Osteoblast (primary cell): Measurements from ENCODE around the gene CABP1. TPM values are rescaled to one million over a fixed set of nuclear protein-coding genes. Genes with fewer than 3 reads are reported as not detected.

Experiments used
- DNase-seq: peaks from one replicate; pipeline ENCODE4 v3.0.0; 2011; ENCODE audit warnings: low spot score, mixed read lengths; ENCODE audit not compliant: insufficient read length; ENCODE audit errors: missing footprints
- H2AFZ ChIP-seq: 2 replicates; pipeline ENCODE4 v1.6.0; 2011; ENCODE audit warnings: mild to moderate bottlenecking, low read length
- H3K27ac ChIP-seq: 2 replicates; pipeline ENCODE4 v1.5.1; 2011; ENCODE audit warnings: mild to moderate bottlenecking, low read depth, low read length, moderate library complexity
- H3K27me3 ChIP-seq: 2 replicates; pipeline ENCODE4 v1.6.0; 2012; ENCODE audit warnings: mild to moderate bottlenecking, control low read depth, inconsistent platforms, low read length, moderate library complexity; ENCODE audit not compliant: insufficient read depth
- H3K36me3 ChIP-seq: 2 replicates; pipeline ENCODE4 v1.5.1; 2011; ENCODE audit warnings: mild to moderate bottlenecking, low read length, control low read depth, moderate library complexity; ENCODE audit not compliant: insufficient read depth
- H3K4me1 ChIP-seq: 2 replicates; pipeline ENCODE4 v1.5.1; 2011; ENCODE audit warnings: mild to moderate bottlenecking, low read length, control low read depth, moderate library complexity; ENCODE audit not compliant: insufficient read depth
- H3K4me2 ChIP-seq: 2 replicates; pipeline ENCODE4 v1.6.0; 2011; ENCODE audit warnings: mild to moderate bottlenecking, low read length; ENCODE audit not compliant: insufficient read depth
- H3K4me3 ChIP-seq: fragments of 200-600 bp; sonication (generic); 3 replicates; pipeline ENCODE4 v1.5.1; 2012; ENCODE audit warnings: mild to moderate bottlenecking, low read length, inconsistent platforms; ENCODE audit not compliant: insufficient read depth
- H3K79me2 ChIP-seq: 2 replicates; pipeline ENCODE4 v1.6.0; 2012; ENCODE audit warnings: mild to moderate bottlenecking, low read length, control low read depth, inconsistent platforms; ENCODE audit not compliant: insufficient read depth
- H3K9me3 ChIP-seq: 2 replicates; pipeline ENCODE4 v1.5.1; 2011; ENCODE audit warnings: low read depth, low read length, control low read depth
- H4K20me1 ChIP-seq: 2 replicates; pipeline ENCODE4 v1.6.0; 2012; ENCODE audit warnings: mild to moderate bottlenecking, low read length, control low read depth; ENCODE audit not compliant: insufficient read depth
- CTCF ChIP-seq: IDR thresholded peaks from 2 replicates; pipeline ENCODE4 v1.5.1; 2011; ENCODE audit warnings: mild to moderate bottlenecking, low read depth, low read length, moderate library complexity; ENCODE audit errors: extremely low read depth
- total RNA-seq: library from RNA; depleted of rRNA; stranded (reverse); fragments of >200 nt; gene quantifications from 2 replicates; pipeline ENCODE4 v1.2.3, GENCODE V29; 2012

The CABP1 gene
- not detected in 2 replicates for total RNA-seq

DNA sequence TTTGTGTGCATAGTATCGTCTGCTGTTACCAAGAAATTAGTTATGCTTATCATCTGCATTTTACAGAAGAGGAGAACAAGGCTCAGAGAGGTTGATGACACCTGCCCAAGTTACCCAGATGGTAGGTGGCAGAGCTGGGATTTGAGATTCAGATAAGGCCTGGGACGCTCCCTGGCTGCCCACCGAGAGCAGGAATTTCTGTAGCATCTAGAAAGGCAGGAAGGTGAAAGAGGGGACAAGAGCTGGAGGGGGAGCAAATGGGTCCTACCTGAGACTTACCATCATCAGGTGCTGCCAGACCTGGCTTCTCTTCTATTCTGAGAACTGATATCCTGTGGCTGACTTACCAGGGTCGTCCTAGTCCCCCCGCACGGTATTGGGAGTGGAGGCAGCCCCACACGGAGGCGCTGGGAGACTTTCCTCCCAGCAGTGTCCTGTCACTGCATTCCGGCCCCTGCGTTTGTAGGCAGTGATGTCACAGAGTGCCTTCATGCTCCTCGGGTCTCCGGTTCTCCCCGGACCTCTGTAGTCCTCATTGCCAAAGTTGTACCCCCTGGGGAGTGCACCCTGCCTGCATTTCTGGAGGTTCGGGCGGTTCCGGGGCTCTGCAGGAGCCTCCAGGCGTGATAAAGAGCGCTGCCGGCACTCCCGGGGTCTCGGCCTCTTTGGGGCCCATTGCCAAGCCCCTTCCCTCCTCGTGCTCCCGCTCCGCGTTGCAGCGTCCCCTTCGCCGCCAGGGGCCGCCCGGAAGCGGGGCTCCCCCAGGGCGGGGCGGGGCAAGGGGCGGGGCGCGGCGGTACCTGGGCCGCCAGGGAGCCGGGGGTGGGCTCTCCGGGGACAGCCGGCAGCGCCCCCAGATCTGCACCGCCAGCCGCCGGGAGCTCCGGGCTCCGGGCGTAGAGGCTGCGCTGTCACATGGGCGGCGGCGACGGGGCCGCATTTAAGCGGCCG lies at the start of gene CABP1:
TSS of gene CABP1 (plus strand) at position 856 of the 951 bp plus-strand sequence. CDS start at position 916, 60 bp downstream.
- H3K9me3 ChIP-seq = no peaks in the 10 kb centered on the region
- DNase-seq = no peak
- no peak within 1 kb of the TSS for H3K4me2 ChIP-seq
- H3K27ac ChIP-seq = no peak within 1 kb of the TSS
- no peaks in the 10 kb centered on the region for H3K4me1 ChIP-seq
- no peak within 1 kb of the TSS for H3K4me3 ChIP-seq
- no peak within 1 kb of the TSS for H2AFZ ChIP-seq
- no peak for TF ChIP-seq CTCF
- peaks cover 49% of the 10 kb centered on the region for H3K27me3 ChIP-seq
- H4K20me1 ChIP-seq = peaks cover 9% of the 10 kb centered on the region
- no peaks in the 10 kb centered on the region for H3K36me3 ChIP-seq
- H3K79me2 ChIP-seq = no peaks in the 10 kb centered on the region

DNA sequence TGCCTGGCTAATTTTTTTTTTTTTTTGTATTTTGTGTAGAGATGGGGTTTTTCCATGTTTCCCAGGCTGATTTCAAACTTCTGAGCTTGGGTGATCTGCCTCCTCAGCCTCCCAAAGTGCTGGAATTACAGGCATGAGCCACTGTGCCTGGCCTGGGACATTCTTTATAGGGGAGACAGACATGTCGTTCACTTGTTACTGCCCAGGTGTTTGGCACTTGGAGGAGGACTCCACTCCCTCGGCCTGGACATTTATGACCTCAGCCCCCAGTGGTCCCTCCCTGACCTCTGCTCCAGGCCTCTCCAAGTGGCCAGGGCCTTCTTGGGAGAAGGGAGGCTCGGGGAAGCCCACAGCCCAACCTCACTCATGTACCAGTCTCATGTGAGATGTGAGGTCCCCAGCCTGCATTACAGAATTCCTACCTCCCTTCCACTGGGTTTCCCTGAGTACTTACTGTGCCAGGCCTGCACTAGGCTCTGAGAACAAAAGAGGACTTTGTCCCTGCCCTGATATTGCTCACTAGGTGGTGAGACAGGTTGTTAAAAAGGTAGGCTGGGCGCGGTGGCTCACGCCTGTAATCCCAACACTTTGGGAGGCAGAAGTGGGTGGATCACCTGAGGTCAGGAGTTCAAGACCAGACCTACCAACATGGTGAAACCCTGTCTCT lies 49.6 kb upstream of the CABP1 start:
- no peaks in the 10 kb centered on the region for H3K27me3 ChIP-seq
- no peaks in the 10 kb centered on the region for H3K9me3 ChIP-seq
- DNase-seq = no peak
- no peaks in the 10 kb centered on the region for H3K36me3 ChIP-seq
- H3K4me1 ChIP-seq = no peaks in the 10 kb centered on the region
- TF ChIP-seq CTCF = no peak
- H3K4me2 ChIP-seq = no peak overlapping the region
- H3K27ac ChIP-seq = no peak overlapping the region
- H4K20me1 ChIP-seq = no peaks in the 10 kb centered on the region
- no peak overlapping the region for H3K4me3 ChIP-seq
- no peak overlapping the region for H2AFZ ChIP-seq
- no peaks in the 10 kb centered on the region for H3K79me2 ChIP-seq

DNA sequence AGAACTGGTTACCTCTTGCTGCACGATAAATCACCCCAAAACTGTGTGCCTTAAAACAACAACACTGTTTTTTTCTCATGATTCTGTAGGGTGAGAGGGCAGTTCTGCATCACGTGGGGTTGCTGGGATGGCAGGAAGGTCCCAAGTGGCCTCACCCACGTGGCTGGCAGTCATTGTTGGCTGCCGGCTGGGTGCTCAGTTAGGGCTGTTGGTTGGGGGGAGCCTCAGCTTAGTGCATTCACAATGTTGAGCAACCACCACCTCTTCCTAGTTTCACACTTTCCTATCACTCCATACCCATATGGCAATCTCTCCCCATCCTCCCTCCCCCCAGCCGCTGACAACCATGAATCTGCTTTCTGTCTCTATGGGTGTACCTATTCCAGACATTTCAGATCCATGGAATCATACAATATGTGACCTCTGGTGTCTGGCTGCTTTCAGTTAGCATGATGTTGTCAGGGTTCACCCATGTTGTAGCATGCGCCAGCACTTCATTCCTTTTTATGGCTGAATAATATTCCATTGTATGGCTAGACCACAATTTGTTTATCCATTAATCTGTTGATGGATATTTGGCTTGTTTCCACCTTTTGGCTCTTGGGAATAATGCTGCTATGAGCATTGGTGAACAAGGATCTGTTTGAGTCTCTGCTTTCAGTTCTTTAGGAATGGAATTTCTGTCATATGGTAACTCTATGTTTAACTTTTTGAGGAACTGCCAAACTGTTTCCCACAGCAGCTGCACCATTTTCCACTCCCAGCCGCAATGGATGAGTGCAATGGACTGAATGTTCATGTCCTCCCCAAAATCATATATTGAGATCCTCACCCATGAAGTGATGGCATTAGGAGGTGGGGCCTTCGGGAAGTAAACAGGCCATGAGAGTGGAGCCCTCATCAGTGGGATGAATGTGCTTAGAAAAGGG lies 48.0 kb upstream of the CABP1 start:
- Histone ChIP-seq H3K27ac (no peak overlapping the region), H3K27me3 (no peaks in the 10 kb centered on the region), H3K79me2 (no peaks in the 10 kb centered on the region), H3K4me1 (no peaks in the 10 kb centered on the region), H3K9me3 (no peaks in the 10 kb centered on the region), H3K4me2 (no peak overlapping the region), H4K20me1 (no peaks in the 10 kb centered on the region), H2AFZ (no peak overlapping the region), H3K4me3 (no peak overlapping the region), H3K36me3 (no peaks in the 10 kb centered on the region)
- DNase-seq = no peak
- TF ChIP-seq CTCF = no peak
